IPS-18a (cell line): ENCODE results near the gene TMEM240.
A peak's percentile ranks its signal among the peaks of the same experiment; 100 is the strongest.

ENCODE experiments used
- H3K27ac ChIP-seq: one replicate; pipeline ENCODE4 v1.5.1; 2013; ENCODE audit warnings: low read length
- H3K27me3 ChIP-seq: one replicate; pipeline ENCODE4 v1.6.1; 2013; ENCODE audit warnings: mild to moderate bottlenecking, low read length; ENCODE audit not compliant: control insufficient read depth, insufficient read depth
- H3K36me3 ChIP-seq: one replicate; pipeline ENCODE4 v1.6.1; 2013; ENCODE audit warnings: low read depth, low read length; ENCODE audit not compliant: control insufficient read depth
- H3K4me1 ChIP-seq: one replicate; pipeline ENCODE4 v1.6.1; 2013; ENCODE audit warnings: low read depth, low read length; ENCODE audit not compliant: control insufficient read depth
- H3K4me3 ChIP-seq: one replicate; pipeline ENCODE4 v1.5.1; 2013; ENCODE audit warnings: low read length
- H3K9ac ChIP-seq: one replicate; pipeline ENCODE4 v1.6.1; 2013; ENCODE audit warnings: mild to moderate bottlenecking, low read length, moderate library complexity
- H3K9me3 ChIP-seq: one replicate; pipeline ENCODE4 v1.6.1; 2013; ENCODE audit warnings: low read depth, low read length; ENCODE audit not compliant: control insufficient read depth

Gene TMEM240

GRCh38 chr1:1540090-1540817, at the start of gene TMEM240:
TSS of gene TMEM240 (minus strand) at chr1:1540624. CDS start at chr1:1540346, 278 bp downstream.
- Histone ChIP-seq H3K27ac (no peak within 1 kb of the TSS), H3K9me3 (no peaks in the 10 kb centered on the region), H3K4me3 (peak within 1 kb of the TSS; percentile 67), H3K9ac (peak within 1 kb of the TSS; percentile 43), H3K36me3 (peaks cover 10% of the 10 kb centered on the region), H3K27me3 (no peaks in the 10 kb centered on the region), H3K4me1 (no peaks in the 10 kb centered on the region)

GRCh38 chr1:1583347-1584010, 43.1 kb upstream of the TMEM240 start:
- Histone ChIP-seq H3K4me1 (no peaks in the 10 kb centered on the region), H3K4me3 (no peak overlapping the region), H3K27ac (no peak overlapping the region), H3K36me3 (no peaks in the 10 kb centered on the region), H3K9ac (no peak overlapping the region), H3K9me3 (no peaks in the 10 kb centered on the region), H3K27me3 (peaks cover 26% of the 10 kb centered on the region)

DNA sequence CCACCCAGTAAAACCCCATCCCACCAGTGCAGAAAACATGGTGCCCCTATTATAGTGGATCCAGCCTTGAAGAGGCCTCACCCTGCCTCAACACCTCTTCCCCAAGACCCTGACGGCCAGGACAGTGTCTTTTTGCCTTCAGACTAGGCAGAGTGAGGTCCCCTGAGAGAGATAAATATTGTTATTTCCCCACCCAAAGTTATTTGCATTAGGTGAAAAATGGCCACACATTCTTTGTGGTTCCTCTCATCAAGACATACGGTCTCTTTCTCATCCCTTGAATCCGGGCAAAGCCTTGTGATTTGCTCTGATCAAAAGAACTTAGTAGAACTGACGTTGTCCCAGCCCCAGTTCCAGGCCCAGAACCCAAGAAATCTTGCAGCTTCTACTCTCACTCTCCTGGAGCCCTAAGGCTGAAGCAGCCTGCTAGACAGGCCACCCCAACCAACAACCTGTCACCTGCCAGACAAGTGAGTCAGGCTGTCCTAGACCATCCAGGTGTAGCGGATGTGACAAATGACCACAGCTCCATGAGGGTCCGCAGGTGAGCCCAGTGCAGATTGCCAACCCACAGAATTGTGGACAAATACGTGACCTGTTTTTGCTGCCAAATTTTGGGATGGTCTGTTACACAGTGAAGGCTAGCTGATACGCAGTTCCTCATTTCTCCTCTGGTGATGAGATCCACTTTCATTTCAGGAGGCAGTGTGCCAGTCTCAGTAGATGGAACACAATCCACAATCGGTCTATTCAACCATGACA, 42.3 kb upstream of the TMEM240 start:
- Histone ChIP-seq H3K4me1 (no peaks in the 10 kb centered on the region), H3K27me3 (peaks cover 28% of the 10 kb centered on the region), H3K9ac (no peak overlapping the region), H3K27ac (no peak overlapping the region), H3K36me3 (no peaks in the 10 kb centered on the region), H3K4me3 (no peak overlapping the region), H3K9me3 (no peaks in the 10 kb centered on the region)

- H3K36me3 ChIP-seq: no peaks in the 10 kb centered on the region
- H3K4me1 ChIP-seq: peaks cover 2% of the 10 kb centered on the region
- peaks cover 28% of the 10 kb centered on the region for H3K27me3 ChIP-seq
- H3K9me3 ChIP-seq: no peaks in the 10 kb centered on the region
- no peak overlapping the region for H3K9ac ChIP-seq
- no peak overlapping the region for H3K27ac ChIP-seq
- no peak overlapping the region for H3K4me3 ChIP-seq
Measured at GRCh38 chr1:1578371-1578940, 38.0 kb upstream of the TMEM240 start.

GRCh38 chr1:1577367-1578011, 37.1 kb upstream of the TMEM240 start:
- no peak overlapping the region for H3K9ac ChIP-seq
- H3K4me1 ChIP-seq: peaks cover 3% of the 10 kb centered on the region
- peaks cover 24% of the 10 kb centered on the region for H3K27me3 ChIP-seq
- H3K36me3 ChIP-seq: no peaks in the 10 kb centered on the region
- no peak overlapping the region for H3K4me3 ChIP-seq
- H3K9me3 ChIP-seq: no peaks in the 10 kb centered on the region
- H3K27ac ChIP-seq: no peak overlapping the region

DNA sequence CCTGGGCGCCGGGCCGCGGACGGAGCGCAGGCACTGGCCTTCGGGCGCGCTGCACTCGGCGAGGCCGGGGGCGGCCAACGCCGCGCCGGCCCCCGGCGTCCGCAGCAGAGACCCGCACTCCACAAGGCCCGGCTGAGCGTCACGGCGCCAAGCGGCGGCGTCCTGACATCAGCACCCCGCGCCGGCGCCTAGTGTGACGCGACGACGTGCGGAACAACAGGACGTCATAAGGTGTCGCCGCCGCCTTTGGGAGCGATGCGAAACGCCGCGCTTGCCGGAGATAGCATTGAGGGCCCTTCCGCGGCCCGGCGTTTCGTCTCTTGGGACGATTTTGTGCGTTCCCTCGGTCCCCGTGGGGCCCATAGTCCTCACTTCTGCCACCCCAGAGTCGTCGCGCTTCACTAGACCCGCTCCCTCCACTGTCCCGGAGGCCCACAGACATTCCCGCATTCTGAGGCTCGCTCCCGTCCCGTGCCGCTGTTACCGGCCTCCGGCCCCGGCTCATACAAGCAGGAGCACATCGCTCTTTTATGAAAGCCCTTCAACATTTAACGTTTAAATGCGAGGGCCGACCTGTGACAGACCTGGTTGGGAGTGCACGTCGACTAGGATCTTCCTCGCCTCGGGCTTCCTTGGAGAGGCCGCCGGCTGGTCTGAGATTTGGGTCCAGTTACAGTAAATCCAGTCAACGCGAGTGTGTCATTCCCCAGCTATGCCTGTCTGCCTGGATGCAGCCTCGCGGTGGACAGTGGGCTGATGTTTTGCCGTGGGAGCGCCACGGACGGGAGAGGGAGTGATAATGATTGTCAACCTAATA, 34.5 kb upstream of the TMEM240 start, which contains the start of gene SSU72:
TSS of gene SSU72 (minus strand) at position 143 of the 817 bp plus-strand sequence. CDS start 306 bp downstream, outside the sequence.
- no peaks in the 10 kb centered on the region for H3K9me3 ChIP-seq
- peak within 1 kb of the TSS; percentile 90 for H3K4me3 ChIP-seq
- H3K9ac ChIP-seq: peak within 1 kb of the TSS; percentile 90
- H3K36me3 ChIP-seq: peaks cover 9% of the 10 kb centered on the region
- H3K27ac ChIP-seq: peak within 1 kb of the TSS; percentile 50
- peaks cover 3% of the 10 kb centered on the region for H3K4me1 ChIP-seq
- H3K27me3 ChIP-seq: peaks cover 8% of the 10 kb centered on the region

GRCh38 chr1:1573843-1574720, 33.7 kb upstream of the TMEM240 start:
- H3K27ac ChIP-seq: peak overlapping the region; percentile 50
- no peaks in the 10 kb centered on the region for H3K9me3 ChIP-seq
- H3K4me1 ChIP-seq: peaks cover 3% of the 10 kb centered on the region
- peaks cover 9% of the 10 kb centered on the region for H3K36me3 ChIP-seq
- H3K4me3 ChIP-seq: peak overlapping the region; percentile 86
- H3K27me3 ChIP-seq: peaks cover 7% of the 10 kb centered on the region
- H3K9ac ChIP-seq: peak overlapping the region; percentile 90

GRCh38 chr1:1569341-1569740, 28.9 kb upstream of the TMEM240 start:
- no peak overlapping the region for H3K27ac ChIP-seq
- no peaks in the 10 kb centered on the region for H3K27me3 ChIP-seq
- H3K36me3 ChIP-seq: peaks cover 23% of the 10 kb centered on the region
- no peaks in the 10 kb centered on the region for H3K9me3 ChIP-seq
- no peak overlapping the region for H3K9ac ChIP-seq
- peaks cover 3% of the 10 kb centered on the region for H3K4me1 ChIP-seq
- H3K4me3 ChIP-seq: no peak overlapping the region

DNA sequence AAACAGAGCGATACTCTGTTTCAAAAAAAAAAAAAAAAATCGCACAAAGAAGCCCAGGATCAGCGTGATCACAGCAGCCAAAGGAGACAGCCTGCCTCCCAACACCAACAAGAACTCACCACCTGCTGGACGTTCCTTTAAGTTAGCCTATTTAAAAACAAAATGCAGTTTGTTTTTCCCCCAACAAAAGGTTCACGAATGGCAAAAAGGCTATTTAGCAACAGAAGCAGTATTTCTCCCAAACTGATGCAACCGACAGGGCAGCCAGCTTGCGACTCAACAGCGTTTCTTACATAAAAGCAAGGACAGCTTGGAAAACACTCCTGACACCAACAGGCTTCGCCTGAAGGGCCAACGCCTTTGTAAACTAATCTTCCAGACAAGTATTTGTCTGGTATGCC, 27.5 kb upstream of the TMEM240 start:
- H3K27ac ChIP-seq: no peak overlapping the region

More for the DNA sequence above, 27.5 kb upstream of the TMEM240 start:
- Histone ChIP-seq H3K9me3 (no peaks in the 10 kb centered on the region), H3K4me3 (no peak overlapping the region), H3K36me3 (peaks cover 34% of the 10 kb centered on the region), H3K27me3 (no peaks in the 10 kb centered on the region), H3K4me1 (no peaks in the 10 kb centered on the region), H3K9ac (peak overlapping the region; percentile 22)
